Osteocyte (in vitro differentiated cells): Measurements from ENCODE around the gene KRTAP26-1. TPM values are rescaled to one million over a fixed set of nuclear protein-coding genes. Genes with fewer than 3 reads are reported as not detected.

Experiments used
- DNase-seq: peaks from one replicate; pipeline ENCODE4 v3.0.0; 2021; ENCODE audit warnings: mixed read lengths; ENCODE audit not compliant: unreplicated experiment; ENCODE audit errors: extremely low spot score
- H3K27ac Mint-ChIP-seq: one replicate; pipeline ENCODE4 v1.8.0; 2021; ENCODE audit warnings: mild to moderate bottlenecking, mixed read lengths; ENCODE audit not compliant: unreplicated experiment
- H3K27me3 Mint-ChIP-seq: one replicate; pipeline ENCODE4 v1.8.0; 2021; ENCODE audit warnings: mixed read lengths; ENCODE audit not compliant: unreplicated experiment
- H3K36me3 Mint-ChIP-seq: one replicate; pipeline ENCODE4 v1.8.0; 2021; ENCODE audit warnings: mixed read lengths; ENCODE audit not compliant: unreplicated experiment
- H3K4me1 Mint-ChIP-seq: one replicate; pipeline ENCODE4 v1.8.0; 2021; ENCODE audit warnings: mixed read lengths; ENCODE audit not compliant: unreplicated experiment
- H3K4me3 Mint-ChIP-seq: one replicate; pipeline ENCODE4 v1.8.0; 2021; ENCODE audit warnings: mild to moderate bottlenecking, moderate library complexity, mixed read lengths; ENCODE audit not compliant: unreplicated experiment
- H3K9me3 Mint-ChIP-seq: one replicate; pipeline ENCODE4 v1.8.0; 2021; ENCODE audit warnings: mixed read lengths; ENCODE audit not compliant: unreplicated experiment
- CTCF ChIP-seq: fragments of 200-600 bp; sonication (generic); IDR thresholded peaks from 2 replicates; pipeline ENCODE4 v1.5.0; 2021; ENCODE audit warnings: antibody characterized with exemption, mild to moderate bottlenecking, moderate library complexity
- total RNA-seq: library from RNA; stranded (reverse); gene quantifications from 2 replicates; pipeline ENCODE4 v1.2.1, GENCODE V29; 2021

The KRTAP26-1 gene
- total RNA-seq, 1 donor from 2014 or later, result not detected

GRCh38 chr21:30348506-30348905, 28.4 kb upstream of the KRTAP26-1 start, which contains the start of gene KRTAP23-1:
KRTAP23-1 (minus strand) TSS chr21:30348606; CDS start chr21:30348606, 0 bp downstream.
- peaks cover 5% of the 10 kb centered on the region for H3K9me3 Mint-ChIP-seq
- peaks cover 11% of the 10 kb centered on the region for H3K4me1 Mint-ChIP-seq
- TF ChIP-seq CTCF, result no peak

GRCh38 chr21:30345014-30345413, 24.9 kb upstream of the KRTAP26-1 start:
- no peak for TF ChIP-seq CTCF

More at GRCh38 chr21:30348506-30348905, 28.4 kb upstream of the KRTAP26-1 start, which contains the start of gene KRTAP23-1:
- Mint-ChIP-seq H3K27me3 (no peaks in the 10 kb centered on the region), H3K36me3 (no peaks in the 10 kb centered on the region), H3K27ac (peak within 1 kb of the TSS; percentile 1), H3K4me3 (no peak within 1 kb of the TSS)
- no peak for DNase-seq

GRCh38 chr21:30340714-30341573, 20.8 kb upstream of the KRTAP26-1 start:
- H3K4me3 Mint-ChIP-seq, result no peak overlapping the region
- no peak for DNase-seq
- H3K9me3 Mint-ChIP-seq, result peaks cover 5% of the 10 kb centered on the region
- no peaks in the 10 kb centered on the region for H3K27me3 Mint-ChIP-seq
- H3K4me1 Mint-ChIP-seq, result peaks cover 26% of the 10 kb centered on the region
- H3K36me3 Mint-ChIP-seq, result no peaks in the 10 kb centered on the region
- no peak overlapping the region for H3K27ac Mint-ChIP-seq
- TF ChIP-seq CTCF, result peak; percentile 90

More at GRCh38 chr21:30345014-30345413, 24.9 kb upstream of the KRTAP26-1 start:
- DNase-seq, result no peak
- peaks cover 5% of the 10 kb centered on the region for H3K9me3 Mint-ChIP-seq
- H3K4me3 Mint-ChIP-seq, result no peak overlapping the region
- no peaks in the 10 kb centered on the region for H3K36me3 Mint-ChIP-seq
- H3K27ac Mint-ChIP-seq, result no peak overlapping the region
- peaks cover 10% of the 10 kb centered on the region for H3K4me1 Mint-ChIP-seq
- no peaks in the 10 kb centered on the region for H3K27me3 Mint-ChIP-seq

GRCh38 chr21:30338717-30339116, 18.6 kb upstream of the KRTAP26-1 start:
- TF ChIP-seq CTCF, result no peak
- no peak for DNase-seq
- Mint-ChIP-seq H3K4me1 (peaks cover 39% of the 10 kb centered on the region), H3K27ac (no peak overlapping the region), H3K36me3 (no peaks in the 10 kb centered on the region), H3K27me3 (no peaks in the 10 kb centered on the region), H3K9me3 (no peaks in the 10 kb centered on the region), H3K4me3 (no peak overlapping the region)

GRCh38 chr21:30337772-30338171, 17.7 kb upstream of the KRTAP26-1 start:
- Mint-ChIP-seq H3K9me3 (no peaks in the 10 kb centered on the region), H3K4me1 (peaks cover 48% of the 10 kb centered on the region), H3K27me3 (no peaks in the 10 kb centered on the region), H3K27ac (peak overlapping the region; percentile 70), H3K36me3 (no peaks in the 10 kb centered on the region), H3K4me3 (no peak overlapping the region)
- DNase-seq, result no peak
- no peak for TF ChIP-seq CTCF
